ENCODE results near the gene CLIC1.
A peak's percentile ranks its signal among the peaks of the same experiment; 100 is the strongest.

Gene CLIC1

GRCh38 chr6:31737991-31738979, 2.0 kb upstream of the CLIC1 start:
- DNase-seq: peak; percentile 30 to 71

GRCh38 chr6:31737315-31737990, 1.1 kb upstream of the CLIC1 start:
- DNase-seq: no peak

- DNase-seq: no peak
Observed at GRCh38 chr6:31736768-31737314, 511 bp upstream of the CLIC1 start.

- peak; percentile 38 to 58 for DNase-seq
Observed at GRCh38 chr6:31734821-31735406, 1.4 kb downstream of the CLIC1 start.

GRCh38 chr6:31734247-31734820, 2.0 kb downstream of the CLIC1 start:
- no peak for DNase-seq

GRCh38 chr6:31733734-31734133, 2.6 kb downstream of the CLIC1 start:
- no peak for DNase-seq

GRCh38 chr6:31732029-31732428, 4.3 kb downstream of the CLIC1 start:
- no peak for DNase-seq

GRCh38 chr6:31730631-31731086, 5.7 kb downstream of the CLIC1 start:
- no peak for DNase-seq

GRCh38 chr6:31729979-31730630, 6.2 kb downstream of the CLIC1 start:
- peak; percentile 53 to 66 for DNase-seq

GRCh38 chr6:31729515-31729978, 6.8 kb downstream of the CLIC1 start:
- DNase-seq: peak; percentile 71 to 78

GRCh38 chr6:31728767-31729514, 7.4 kb downstream of the CLIC1 start, which contains the start of gene DDAH2:
Gene DDAH2 (minus strand): TSS chr6:31729299. CDS start chr6:31729161, 138 bp downstream.
- DNase-seq: no peak

- DNase-seq: no peak
Observed at GRCh38 chr6:31727717-31728671, 8.3 kb downstream of the CLIC1 start.

GRCh38 chr6:31727034-31727716, 9.2 kb downstream of the CLIC1 start:
- DNase-seq: peak in 1 of 2 experiments; percentile 21

- no peak for DNase-seq
Observed at GRCh38 chr6:31725502-31726350, 10.6 kb downstream of the CLIC1 start.

- DNase-seq: no peak
Observed at GRCh38 chr6:31723980-31724691, 12.2 kb downstream of the CLIC1 start.

- no peak for DNase-seq
Observed at GRCh38 chr6:31723245-31723979, 12.9 kb downstream of the CLIC1 start, which contains the start of gene MPIG6B. Gene MPIG6B (plus strand): TSS chr6:31723373. CDS start chr6:31723384, 11 bp downstream.

GRCh38 chr6:31722173-31722572, 14.2 kb downstream of the CLIC1 start:
- no peak for DNase-seq

All from stimulated activated CD4-positive, alpha-beta T cell treated with anti-CD3 and anti-CD28 coated beads, Interleukin-4, amount 100 ng/mL, for 4 hours (primary cell).